8988T (cell line): ENCODE results near the gene VSIG10L.

Experiments
- DNase-seq: peaks from one replicate; pipeline ENCODE4 v3.0.0; 2011

The VSIG10L gene

DNA sequence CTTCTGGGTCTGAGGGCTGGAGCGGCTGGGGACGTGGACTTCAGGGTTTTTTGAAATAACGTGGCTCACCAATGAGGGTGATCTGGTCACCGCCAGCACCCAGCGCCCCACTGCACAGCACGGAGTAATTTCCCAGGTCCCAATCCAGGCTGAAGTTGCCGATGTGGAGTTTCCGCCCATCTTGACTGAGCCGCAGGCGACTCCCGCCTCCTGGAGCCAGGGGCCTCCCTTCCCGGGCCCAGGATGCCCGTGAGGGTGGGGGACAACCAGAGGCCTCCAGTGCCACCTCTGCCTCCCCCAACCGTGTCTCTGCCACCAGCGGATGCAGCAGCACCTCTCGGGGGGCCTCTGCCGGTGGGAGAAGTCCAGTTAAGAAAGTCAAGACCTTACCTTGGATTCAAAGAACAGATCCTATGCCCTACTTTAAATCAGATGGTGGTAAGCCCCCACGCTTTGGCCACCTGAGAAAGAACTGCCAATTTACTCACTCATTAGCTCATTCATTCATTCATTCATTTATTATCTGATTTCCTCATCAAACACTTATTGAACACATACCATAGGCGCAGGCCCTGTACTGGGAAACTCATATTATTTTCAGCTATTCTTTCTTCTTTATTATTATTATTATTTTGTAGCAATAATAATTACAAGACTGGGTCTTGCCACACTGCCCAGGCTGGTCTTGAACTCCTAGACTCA is 3.9 kb downstream of the VSIG10L start:
- no peak for DNase-seq

DNA sequence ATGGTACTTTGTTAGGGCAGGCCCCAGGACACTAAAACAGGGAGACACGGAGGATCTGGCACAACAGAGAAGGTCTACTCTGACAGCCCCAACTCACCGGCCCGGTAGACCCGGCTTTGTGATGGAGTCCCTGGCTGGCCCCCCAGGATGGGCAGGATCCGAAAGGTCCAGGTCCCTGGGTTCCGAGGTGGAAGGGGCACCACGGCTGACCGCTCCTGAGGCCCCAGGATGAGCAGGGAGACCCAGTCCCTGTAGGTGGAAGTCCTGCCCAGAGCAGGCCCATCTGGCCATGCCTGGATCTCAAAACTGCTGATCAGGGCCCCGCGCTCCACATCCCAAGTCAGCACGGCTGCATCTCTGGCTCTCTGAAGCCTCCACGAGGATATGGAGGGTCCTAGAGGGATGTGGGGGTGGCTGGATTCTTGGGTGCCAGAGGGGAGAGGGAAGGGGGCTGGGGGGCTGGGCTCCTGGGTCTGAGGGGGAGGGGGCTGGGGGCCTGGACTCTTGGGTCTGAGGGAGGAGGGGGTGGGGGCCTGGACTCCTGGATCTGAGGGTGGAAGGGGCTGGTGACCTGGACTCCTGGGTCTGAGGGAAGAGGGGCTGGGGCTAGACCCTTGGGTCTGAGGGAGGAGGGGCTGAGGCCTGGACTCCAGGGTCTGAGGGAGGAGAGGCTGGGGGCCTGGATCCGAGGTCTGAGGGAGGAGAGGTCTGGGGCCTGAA is 4.6 kb downstream of the VSIG10L start:
- no peak for DNase-seq

DNA sequence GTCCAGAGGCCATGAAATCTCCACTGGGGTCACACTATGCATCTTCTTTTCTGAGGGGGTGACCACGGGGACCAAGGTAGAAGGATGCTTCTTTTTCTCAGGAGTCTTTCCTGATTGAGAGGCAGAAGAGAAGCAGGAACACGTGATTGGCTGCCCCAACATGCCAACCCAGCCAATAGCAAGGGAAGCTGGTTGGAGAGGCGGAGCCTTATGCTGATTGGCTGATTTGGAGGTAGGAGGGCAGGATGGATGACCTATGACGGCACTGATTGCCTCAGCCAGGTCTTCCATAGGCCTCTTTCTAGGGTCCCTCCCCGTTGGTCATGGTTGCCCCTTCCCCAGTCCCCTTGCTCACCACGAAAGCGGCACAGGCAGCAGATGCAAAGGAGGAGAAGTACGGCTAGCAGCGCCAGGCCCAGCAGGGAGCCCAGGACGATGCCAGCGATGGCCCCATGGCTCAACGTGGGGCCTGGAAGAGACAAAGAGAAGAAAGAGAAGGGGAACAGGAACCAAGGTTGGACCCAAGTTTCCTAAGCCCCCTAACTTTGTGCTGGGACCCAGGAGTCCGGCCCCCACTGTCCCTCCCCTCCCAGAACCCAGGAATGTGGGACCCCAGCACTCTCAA is 8.0 kb downstream of the VSIG10L start:
- no peak for DNase-seq

DNA sequence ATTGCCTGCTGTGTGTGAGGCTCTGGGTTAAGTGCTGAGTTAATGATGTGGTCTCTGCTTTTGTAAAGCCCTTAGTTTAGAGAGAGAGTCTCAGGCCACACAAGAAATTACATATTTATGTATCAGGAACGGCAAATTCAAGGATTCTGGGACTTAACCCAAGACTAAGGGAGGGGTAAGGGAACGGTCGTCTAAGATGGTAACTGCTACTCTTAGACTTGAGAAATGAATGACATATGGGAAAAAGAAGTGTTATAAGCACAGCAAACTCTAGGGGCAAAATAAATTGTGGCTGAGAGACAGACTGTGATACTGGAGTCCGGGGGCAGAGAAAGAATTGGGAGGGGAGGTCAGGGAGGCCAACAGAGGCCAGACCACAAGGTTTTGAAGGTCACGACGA is 10.2 kb downstream of the VSIG10L start:
- DNase-seq: no peak

DNA sequence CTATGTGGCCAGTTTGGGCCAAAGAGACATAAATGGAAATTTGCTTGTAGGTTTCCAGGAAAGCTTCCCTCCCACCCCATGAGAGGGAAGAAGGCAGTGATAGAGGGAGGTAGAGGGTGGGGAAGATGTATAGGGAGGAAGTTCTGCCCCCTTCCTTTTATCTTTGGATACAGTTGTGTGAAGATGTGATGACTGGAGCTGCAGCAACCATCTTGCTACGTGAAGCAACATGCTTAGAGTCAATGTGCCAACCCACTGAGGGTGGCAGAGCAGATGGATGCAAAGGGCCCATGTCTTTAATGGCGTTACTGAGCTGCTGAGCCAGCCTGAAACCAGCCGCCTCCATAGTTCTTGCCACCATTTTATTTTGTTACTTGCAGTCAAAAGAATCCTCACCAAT is 10.7 kb downstream of the VSIG10L start:
- no peak for DNase-seq

DNA sequence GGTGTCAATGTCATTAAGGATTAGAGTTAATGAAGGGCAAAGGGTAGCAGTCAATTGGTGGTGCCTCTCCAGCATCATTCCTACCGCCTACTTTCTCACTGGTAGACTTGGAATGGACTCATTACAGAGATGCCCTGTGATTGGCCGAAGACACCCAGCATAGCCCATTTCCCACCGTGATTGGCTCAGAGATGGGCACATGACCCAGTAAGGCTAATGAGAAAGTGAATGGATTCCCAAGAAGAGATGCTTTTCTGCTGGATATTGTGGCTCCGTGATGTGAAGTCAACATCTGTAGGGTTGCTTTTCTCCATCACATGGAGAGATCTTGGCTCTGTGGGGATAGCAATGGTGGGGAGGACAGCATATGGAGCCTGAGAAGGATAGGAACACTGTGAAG is 11.6 kb downstream of the VSIG10L start:
- DNase-seq: no peak

DNA sequence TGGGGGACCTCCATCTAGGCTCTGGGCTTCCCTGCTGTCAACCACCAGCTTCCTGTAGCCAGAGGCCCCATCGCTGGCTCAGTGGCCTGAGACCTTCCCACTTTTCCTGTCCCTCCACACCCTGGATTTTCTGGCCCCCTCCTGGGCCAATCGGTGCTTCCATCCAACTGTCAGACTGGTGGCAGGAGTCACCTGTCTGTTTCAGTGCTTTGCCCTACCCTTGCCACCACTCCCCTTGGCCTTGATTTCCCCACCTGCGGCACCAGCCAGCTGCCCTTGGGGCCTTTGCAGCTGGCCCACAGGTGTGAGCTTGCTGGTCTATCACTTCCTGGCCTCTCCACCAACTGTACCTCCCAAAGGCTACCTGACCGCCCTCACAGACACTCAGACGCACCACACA is 12.5 kb downstream of the VSIG10L start:
- DNase-seq: no peak

DNA sequence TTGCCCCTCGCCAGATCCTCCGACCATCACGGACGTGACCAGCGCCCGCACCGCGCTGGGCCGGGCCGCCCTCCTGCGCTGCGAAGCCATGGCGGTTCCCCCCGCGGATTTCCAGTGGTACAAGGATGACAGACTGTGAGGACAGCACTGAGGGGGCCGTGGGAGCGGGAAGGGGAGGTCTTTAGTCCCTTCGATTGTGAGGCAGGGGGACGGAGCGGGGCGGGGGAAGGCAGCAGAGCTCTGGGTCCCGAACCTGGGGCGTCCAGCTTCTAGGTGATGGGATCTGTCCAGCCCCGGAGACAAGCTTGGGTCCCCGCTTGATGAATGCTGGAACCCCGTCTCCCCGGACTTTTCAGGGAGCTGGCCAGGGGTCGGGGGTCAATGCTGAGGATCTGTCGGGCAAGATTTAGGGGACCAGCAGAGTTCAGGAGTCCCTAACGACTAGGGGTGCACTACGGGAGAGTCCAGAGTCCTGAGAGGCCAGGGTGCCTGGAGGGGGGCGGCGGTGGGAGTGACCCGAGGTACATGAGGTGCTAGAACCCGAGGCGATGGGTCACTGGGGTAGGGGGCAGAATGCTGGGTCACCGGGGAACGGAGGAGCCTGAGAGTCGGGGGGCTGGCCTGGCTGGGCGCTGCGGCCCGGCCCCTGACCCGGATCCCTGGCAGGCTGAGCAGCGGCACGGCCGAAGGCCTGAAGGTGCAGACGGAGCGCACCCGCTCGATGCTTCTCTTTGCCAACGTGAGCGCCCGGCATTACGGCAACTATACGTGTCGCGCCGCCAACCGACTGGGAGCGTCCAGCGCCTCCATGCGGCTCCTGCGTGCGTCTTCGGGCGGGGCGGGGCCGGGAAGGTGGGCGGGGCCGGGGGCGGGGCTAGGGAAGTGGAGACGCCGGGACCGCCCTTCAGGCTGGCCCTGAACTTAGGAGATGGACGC is 14.6 kb downstream of the VSIG10L start:
- no peak for DNase-seq

DNA sequence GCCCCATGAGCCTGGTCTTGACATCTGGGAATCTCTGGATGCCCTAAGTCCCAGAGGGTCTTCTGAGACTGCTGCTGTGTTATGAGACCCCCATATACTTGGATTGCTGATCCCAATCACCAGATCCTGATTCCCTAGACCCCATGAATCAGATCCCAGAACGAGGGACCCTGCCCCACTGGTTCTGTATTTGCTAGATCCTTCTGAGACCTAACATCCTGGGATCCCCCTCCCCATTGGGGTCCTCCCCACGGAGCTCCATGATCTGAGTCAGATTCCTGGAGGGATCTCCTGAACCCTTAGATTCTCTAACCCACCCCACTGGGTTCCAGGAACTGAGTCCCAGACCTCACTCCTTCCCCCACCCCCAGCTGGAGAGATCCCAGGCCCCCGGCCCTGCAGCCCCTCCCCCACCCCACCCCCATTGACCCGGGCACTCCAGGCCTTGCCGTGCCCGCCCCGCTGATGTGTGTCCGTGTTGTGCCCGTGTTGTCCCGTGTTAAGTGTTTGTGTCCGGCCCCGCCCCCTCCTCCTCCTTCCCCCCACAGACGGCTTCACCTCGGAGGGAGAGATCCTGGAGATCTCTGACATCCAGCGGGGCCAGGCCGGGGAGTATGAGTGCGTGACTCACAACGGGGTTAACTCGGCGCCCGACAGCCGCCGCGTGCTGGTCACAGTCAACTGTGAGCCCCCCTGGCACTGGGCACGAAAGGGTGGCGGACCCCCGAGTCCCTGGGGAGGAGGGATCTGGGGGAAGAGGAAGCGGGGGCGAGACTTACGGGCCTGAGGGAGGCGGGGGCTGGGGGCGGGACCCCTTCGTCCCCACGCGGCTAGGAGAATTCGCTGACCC is 15.5 kb downstream of the VSIG10L start:
- no peak for DNase-seq

DNA sequence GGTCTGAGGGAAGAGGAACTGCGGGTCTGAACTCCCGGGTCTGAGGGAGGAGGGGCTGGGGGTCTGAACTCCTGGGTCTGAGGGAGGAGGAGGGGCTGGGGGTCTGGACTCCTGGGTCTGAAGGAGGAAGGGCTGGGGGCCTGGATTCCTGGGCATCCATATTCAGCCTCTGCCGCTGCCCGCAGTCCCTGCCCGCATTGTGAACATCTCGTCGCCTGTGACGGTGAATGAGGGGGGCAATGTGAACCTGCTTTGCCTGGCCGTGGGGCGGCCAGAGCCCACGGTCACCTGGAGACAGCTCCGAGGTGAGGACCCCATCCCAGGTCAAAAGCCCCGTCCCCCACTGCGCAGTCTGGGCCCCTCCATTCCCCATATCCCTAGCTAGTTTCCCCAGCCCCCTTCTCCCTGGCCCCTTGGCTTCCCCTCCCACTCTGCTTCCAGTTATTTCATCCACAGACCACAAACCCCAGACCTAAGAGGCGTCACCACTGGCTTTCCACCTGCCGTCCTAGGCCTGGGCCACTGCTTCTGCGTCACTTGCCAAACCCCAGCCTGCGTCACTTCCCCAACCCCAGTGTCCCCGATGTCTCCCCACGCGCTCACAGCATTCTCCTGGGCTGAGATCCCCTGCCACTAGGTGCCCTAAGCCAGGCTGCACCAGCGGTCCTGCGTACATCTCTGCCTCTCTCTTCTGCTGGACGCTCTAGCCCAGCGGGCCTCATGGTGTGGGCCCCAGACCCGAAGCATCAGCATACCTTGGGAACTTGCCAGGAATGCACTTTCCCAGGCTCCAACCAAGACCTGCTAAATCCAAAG is 16.6 kb downstream of the VSIG10L start:
- DNase-seq: no peak

DNA sequence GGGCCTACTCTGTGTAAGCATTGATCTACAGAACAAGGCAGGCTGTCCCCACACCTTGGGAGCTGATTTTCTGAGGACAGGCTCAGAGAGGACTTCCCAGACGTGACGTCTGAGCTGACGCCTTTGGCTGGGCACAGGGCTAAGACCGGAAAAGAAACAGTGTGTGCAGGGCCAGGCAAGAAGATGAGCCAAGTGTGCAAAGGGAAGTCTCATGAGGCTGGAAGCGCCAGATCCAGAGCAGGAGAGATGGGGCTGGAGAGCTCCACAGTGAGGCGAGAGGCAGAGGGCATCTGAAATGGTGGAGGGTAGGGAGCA is 17.8 kb downstream of the VSIG10L start:
- DNase-seq: no peak

DNA sequence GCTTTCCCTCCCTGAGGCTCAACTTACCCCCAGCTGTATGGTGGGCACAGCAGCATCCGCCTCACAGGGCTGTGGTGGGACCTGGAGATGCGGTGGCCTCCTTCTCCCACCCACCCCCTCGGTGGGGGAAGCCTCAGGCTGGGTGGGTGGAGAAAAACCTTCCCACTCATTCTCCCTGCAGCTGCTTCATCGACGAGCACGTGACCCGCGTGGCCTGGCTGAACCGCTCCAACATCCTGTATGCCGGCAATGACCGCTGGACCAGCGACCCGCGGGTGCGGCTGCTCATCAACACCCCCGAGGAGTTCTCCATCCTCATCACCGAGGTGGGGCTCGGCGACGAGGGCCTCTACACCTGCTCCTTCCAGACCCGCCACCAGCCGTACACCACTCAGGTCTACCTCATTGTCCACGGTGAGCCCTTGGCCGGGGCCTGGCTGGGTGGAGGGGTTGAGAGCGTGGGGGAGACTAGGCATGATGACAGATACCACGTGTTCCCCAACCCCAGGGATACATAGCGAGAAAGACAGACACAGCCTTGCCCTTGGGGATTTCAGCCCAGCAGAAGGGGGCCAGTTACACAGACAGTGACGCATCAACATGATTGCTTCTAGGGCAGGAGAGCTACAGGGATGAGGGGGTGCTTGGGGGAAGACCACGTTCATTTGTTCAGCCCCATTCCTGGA is 18.3 kb downstream of the VSIG10L start:
- no peak for DNase-seq

DNA sequence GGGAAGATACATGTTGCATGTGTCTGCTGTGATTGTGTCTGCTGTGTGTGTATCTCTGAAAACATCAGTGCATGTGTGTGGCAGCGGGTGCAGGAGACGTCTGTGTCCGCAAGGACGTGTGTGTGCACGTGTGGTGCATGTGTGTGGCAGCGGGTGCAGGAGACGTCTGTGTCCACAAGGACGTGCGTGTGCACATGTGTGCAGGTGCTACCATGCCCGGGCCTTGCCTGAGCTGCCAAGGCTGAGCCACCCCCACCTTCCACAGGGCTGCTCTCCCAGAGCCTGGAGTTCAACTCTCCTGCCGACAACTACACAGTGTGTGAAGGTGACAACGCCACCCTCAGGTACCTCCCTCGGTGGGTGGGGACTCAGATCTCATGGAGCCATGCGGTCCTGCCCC is 20.1 kb downstream of the VSIG10L start:
- DNase-seq: no peak

DNA sequence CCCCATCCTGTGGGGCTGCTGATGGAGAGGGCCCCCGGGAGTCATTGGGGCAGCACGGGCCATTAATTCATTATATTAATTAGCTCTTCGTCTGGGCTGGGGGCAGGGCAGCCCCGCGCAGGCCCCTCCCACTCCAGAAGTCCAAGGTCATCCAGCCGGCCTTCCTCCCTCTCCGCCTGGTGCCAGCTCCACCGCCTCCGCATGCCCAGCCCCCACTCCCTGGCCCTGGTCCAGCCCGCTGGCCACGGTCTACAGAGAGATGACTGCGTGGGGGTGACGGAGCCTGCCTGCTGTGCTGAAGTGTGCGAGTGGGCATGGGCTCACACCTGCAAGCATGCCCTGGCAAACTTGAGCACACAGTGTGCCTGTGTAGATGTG is 21.7 kb downstream of the VSIG10L start:
- DNase-seq: no peak

DNA sequence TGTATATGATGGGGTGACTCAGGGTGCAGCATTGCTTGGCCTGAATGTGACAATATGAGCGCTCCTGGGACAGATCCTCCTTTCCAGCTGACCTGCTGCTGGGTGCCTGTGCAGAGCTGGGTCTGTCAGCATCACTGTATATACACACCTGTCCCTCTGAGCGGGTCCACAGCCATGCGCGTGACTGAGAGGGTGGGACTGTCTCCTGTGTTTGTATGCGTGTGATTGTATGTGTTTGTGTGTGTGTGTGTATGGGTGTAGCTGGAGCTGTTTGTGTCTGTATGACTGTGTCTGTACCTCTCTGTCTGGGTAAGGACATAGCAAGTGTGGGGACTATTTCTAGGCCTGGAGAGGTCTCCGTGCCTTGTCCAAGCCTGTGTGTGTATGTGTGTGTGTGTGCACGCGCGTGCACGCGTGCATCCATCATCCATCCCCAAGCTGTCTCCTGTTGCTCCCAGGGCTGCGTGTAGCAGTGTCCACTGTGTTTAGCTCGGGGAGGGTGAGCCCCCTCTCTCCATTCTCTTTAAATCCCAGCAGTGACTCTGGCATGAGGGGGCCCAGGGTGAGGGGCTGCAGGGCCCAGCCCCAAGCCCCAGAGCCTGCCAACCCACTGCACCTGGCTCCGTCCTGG is 22.2 kb downstream of the VSIG10L start:
- no peak for DNase-seq

DNA sequence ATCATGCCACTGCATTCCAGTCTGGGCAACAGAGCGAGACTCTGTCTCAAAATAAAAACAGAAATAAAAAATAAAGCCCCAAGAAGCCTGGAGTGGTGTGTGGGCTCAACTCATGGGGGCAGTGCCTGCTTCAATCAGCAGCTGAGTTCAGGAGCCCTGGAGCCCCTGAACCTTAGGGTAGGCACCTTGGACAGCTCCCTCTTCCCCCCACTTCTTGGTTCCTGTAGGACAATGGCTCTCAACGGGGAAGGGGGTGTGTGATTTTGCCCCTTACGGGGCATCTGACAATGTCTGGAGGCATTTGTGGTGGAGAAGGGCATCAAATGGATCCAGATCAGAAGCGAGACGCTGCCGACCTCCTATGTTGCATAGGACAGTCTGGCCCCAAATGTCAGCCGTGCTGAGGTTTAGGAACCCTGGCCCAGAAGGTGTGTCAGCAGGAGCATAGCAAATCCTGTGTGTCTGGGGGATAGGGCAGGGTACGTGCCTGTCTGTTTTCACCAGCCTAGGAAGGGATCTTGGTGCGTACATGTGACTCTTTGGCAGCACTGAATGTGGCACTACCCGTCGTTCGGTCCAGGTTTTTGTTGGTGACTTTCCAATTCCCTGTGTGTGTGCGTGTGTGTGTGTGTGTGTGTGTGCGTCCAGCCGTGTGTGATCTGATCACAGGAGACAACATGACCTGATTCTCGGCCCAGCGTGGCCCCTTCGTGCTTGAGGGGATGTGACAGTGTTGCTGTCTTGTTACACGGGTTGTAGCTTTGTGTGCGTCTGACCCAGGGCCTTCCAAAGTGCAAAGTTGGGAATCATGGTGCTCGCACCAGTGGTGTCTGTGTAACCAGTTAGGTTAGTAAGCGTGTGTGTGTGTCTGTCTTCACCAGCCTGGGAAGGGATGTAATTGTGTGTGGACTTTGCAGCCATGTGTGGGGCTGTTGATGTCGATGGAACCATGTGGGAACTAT is 23.0 kb downstream of the VSIG10L start:
- DNase-seq: no peak

DNA sequence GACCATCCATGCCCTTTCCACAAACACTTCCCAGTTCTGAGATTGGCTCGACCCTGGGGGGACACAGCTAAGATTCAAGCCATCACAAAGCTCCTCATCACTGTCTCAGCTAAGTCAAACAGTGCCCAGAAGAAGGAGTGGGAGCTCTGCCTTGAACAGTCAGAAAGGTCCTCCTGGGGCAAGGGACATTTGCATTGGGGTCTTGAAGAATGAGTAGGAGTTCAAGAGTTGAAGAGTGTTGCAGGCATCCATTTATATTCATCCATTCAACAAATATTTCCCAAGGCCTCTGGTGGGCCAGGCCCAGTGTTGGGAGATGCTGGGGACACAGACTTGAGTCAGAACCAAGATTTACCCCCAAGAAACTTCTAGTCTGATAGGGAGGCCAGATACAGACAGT is 24.0 kb downstream of the VSIG10L start:
- no peak for DNase-seq

DNA sequence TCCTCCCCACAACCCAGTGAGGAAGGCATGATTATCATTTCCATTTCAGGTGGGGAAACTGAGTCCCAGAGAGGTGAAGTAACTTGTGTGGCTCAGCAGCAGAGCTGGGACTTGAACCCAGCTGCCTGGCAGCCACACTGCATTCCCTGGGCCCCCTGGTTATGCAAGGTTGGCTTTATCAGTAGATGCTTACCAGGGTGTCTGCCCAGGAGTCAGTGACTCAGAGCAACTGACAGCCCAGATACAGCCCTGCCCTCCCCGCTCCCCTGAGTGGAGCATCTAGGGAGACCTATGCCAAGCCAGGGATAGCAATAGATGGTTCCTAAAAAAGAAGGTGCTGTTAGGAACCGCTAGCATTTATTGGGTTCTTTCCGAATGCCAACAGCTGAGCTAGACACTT is 24.6 kb downstream of the VSIG10L start:
- DNase-seq: no peak

DNA sequence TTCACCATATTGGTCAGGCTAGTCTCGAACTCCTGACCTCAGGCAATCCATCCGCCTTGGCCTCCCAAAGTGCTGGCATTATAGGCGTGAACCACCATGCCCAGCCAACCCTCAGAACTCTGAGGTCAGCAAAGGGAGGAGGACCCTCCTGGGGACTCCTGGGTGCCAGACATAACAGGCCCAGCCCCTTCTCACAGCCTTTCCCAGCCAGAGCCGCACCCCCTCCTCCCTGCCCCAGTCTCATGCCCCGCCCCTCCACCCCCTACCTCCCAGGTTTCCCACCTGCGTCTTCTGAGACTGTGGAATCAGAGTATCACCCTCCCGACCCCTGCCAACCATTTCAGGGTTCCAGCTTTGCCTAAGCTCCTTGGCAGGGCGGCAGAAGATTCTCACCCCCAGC is 25.3 kb downstream of the VSIG10L start:
- no peak for DNase-seq
